GM12875 (cell line): ENCODE results near the gene CHRNA9.
A peak's percentile ranks its signal among the peaks of the same experiment; 100 is the strongest.

ENCODE experiments used
- H3K4me3 ChIP-seq: one replicate; pipeline ENCODE4 v1.5.1; 2011; ENCODE audit warnings: low read depth, low read length, control low read depth
- TF ChIP-seq, protein P1 (sequence below): IDR thresholded peaks from 2 replicates; pipeline ENCODE4 v1.5.1; 2011; ENCODE audit warnings: low read depth, mild to moderate bottlenecking, control low read depth, inconsistent platforms, low read length, moderate library complexity, borderline replicate concordance; ENCODE audit not compliant: insufficient read depth

The CHRNA9 gene

DNA sequence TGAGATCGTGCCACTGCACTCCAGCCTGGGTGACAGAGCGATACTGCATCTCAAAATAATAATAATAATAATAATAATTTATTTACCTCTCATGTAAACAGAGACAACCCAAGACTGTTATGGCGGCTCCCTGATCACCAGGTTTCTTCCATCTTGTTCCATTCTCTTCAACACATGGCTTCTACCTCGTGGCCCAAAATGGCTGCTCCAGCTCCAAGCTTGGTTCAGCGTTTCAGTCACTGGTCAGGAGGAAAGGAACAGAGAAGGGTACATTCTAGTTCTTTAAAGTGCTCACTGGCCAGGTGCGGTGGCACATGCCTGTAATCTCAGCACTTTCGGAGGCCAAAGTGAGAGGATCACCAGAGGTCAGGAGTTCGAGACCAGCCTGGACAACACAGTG, 24.9 kb upstream of the CHRNA9 start:
- no peak overlapping the region for H3K4me3 ChIP-seq
- TF ChIP-seq, protein P1, sequence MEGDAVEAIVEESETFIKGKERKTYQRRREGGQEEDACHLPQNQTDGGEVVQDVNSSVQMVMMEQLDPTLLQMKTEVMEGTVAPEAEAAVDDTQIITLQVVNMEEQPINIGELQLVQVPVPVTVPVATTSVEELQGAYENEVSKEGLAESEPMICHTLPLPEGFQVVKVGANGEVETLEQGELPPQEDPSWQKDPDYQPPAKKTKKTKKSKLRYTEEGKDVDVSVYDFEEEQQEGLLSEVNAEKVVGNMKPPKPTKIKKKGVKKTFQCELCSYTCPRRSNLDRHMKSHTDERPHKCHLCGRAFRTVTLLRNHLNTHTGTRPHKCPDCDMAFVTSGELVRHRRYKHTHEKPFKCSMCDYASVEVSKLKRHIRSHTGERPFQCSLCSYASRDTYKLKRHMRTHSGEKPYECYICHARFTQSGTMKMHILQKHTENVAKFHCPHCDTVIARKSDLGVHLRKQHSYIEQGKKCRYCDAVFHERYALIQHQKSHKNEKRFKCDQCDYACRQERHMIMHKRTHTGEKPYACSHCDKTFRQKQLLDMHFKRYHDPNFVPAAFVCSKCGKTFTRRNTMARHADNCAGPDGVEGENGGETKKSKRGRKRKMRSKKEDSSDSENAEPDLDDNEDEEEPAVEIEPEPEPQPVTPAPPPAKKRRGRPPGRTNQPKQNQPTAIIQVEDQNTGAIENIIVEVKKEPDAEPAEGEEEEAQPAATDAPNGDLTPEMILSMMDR = no peak

DNA sequence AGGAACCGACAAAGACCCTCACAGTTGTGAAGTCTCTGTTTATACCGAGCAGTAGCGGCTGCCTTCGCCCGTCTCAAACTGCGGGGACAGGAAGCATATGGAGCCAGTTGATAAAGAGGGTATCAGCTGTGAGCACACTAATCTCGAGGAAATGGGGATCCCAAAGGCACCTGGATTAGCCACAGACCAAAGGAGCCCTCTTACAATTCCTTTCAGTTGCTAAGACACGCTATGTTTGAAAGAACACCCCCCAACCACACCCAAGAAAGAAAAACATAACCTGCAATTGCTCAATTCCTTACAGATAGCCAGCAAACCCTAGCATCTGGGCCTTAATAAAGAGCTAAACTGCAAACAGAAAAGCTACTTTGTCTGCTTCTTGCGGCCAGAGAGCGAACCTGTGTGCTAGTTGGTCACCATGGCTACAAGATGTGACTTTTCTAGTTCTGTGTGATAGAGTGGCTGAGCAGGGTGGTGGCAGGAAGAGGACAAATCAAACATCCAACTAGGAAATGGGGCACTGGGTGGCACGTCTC, 23.3 kb upstream of the CHRNA9 start:
- no peak overlapping the region for H3K4me3 ChIP-seq
- TF ChIP-seq, protein P1 = no peak

DNA sequence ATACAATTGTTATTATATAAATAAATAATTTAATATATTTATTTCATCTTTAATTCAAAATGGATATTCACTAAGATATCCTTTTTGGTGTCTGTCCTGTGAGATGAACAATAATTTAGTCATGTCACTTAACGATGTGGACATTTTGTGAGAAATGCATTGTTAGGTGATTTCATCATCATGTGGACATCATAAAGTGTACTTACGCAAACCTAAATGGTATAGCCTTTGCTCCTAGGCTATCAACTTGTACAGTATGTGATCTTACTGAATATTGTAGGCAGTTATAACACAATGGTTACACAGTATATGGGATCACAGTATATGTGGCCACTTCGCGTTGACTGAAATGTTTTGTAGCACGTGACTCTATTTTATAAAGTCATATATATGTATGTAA, 20.2 kb upstream of the CHRNA9 start:
- H3K4me3 ChIP-seq = no peak overlapping the region

DNA sequence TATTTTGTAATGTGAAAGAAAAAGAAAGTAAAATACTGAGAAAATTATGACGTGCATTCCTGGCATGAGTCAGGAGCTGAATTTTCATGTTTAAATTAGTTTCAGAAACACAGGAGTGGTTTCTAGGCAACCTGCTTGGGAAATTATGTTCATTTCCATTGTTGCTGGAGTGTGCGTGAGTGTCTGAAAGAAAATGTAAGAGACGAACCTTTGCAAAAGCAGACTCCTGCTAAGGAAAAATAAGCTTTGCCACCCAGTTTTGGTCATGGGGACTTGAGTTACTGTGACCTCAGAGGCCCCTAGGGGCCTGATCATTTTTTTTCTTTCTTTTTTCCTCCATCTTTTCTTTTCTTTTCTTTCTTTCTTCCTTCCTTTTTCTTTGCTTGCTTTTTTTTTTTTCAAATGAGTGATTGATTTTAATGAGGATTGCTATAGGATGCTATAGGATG, 18.8 kb upstream of the CHRNA9 start:
- TF ChIP-seq, protein P1 = no peak
- peak overlapping the region; percentile 21 for H3K4me3 ChIP-seq

More for the DNA sequence above, 20.2 kb upstream of the CHRNA9 start:
- TF ChIP-seq, protein P1 = no peak

DNA sequence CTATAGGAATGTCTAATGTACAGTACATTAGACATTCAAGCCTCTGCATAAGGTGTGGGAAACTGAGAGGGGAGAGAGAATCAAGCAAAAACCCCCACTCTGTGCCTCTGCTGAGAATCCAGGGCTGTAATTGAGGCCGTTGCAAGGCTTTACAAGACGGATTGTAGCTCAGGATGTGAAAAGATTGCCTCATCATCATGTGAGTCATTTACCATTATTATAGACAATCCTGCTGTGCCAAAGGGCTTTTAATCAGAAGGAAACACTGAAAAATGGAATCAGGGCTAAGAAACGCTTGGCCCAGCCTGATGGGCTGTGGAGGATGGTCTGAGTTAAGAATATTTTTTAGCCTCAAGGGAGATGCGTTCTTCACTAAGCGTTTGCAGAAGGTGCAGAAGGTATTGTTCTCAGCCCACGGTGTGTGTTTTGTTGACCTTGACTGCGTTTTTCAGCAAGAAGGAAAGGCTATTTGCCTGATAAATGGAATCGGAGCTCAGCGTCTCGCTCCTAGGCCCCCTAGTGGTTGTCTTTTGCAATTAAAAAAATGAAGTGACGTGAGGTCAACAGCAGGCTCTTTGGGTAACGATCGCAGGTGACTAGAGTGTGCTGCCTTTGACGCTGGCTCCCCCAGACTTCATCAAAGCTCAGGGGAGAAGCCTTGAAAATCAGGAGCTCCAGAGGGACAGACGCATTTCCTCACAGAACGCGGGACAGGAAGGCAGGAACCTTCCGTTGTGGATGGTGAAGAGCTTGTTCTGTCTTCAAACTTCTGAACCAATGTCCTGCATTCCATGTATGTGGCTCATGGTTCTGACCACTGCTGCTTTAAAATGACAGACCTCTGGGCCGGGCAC, 18.1 kb upstream of the CHRNA9 start:
- TF ChIP-seq, protein P1 = peak; percentile 71
- H3K4me3 ChIP-seq = peak overlapping the region; percentile 28

DNA sequence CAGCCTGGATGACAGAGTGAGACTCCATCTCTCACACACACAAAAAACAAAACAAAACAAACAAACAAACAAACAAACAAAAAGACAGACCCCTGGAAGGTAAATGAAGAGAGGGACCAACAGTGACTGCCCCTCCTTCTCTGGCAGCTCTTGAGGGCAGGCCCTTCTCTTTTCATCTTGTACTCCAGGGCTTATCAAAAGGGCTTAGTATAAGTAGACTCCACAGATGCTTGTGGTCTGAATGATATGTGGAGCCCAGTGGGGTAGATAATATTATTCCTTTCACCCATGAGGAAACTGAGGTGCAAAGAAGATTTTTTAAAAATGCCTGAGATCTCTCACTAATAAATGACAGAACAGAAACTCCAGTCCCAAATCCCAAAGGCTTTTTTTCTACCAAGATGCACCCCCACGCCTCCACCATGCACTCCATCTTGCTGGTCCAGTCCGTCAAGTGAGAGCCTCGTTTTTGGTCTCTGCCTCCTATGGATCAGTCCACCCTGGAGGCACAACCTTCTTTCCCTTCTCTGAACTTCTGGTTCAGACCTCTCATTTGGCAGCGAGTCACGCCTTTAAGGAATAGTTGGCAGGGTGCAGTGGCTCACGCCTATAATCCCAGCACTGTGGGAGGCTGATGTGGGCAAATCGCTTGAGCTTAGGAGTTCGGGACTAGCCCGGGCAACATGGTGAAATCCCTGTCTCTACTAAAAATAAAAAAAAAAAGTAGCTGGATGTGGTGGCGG, 17.0 kb upstream of the CHRNA9 start:
- TF ChIP-seq, protein P1 = no peak
- H3K4me3 ChIP-seq = no peak overlapping the region
